ENCODE results near the gene MAN2A1. TPM values are rescaled to one million over a fixed set of nuclear protein-coding genes. Genes with fewer than 3 reads are reported as not detected.

MAN2A1 gene
- total RNA-seq, 2 donors from 2014 or later: 60.7 to 62.1 TPM

GRCh38 chr5:109656829-109657228 lies 32.9 kb upstream of the MAN2A1 start:
- no peak overlapping the region for H3K4me3 ChIP-seq (ENCODE audit: low read length)
- Mint-ChIP-seq H3K9me3 (no peaks in the 10 kb centered on the region), H3K4me3 (no peak overlapping the region), H3K4me1 (no peaks in the 10 kb centered on the region), H3K36me3 (ENCODE audit: low read depth) (no peaks in the 10 kb centered on the region), H3K27ac (no peak overlapping the region), H3K27me3 (ENCODE audit: insufficient read depth) (peaks cover 5% of the 10 kb centered on the region)
- no peak overlapping the region for H3K27ac ChIP-seq (ENCODE audit: low read depth, low read length)
- 93 to 96% methylated on average over 2 to 4 of the region's 4 CpGs for WGBS, 2 experiments (ENCODE audit: insufficient coverage in 1 of 2, insufficient read length in 1 of 2)
- no peak for DNase-seq
- TF ChIP-seq CTCF (conservative IDR thresholded peaks at IDR 0.05): no peak
- H3K36me3 ChIP-seq (ENCODE audit: control insufficient read depth, insufficient read depth, low read length): no peaks in the 10 kb centered on the region
- no peaks in the 10 kb centered on the region for H3K27me3 ChIP-seq (ENCODE audit: control insufficient read depth, insufficient read depth, low read length, poor library complexity, severe bottlenecking)
- no peaks in the 10 kb centered on the region for H3K9me3 ChIP-seq (ENCODE audit: control insufficient read depth, low read length)
- no peaks in the 10 kb centered on the region for H3K4me1 ChIP-seq (ENCODE audit: control insufficient read depth, insufficient read depth, low read length)
- H3K9ac ChIP-seq (ENCODE audit: extremely low read depth, low read length, poor library complexity, severe bottlenecking): no peak overlapping the region

- Mint-ChIP-seq H3K27ac (no peak overlapping the region), H3K4me1 (no peaks in the 10 kb centered on the region), H3K27me3 (ENCODE audit: insufficient read depth) (peaks cover 1% of the 10 kb centered on the region), H3K36me3 (ENCODE audit: low read depth) (no peaks in the 10 kb centered on the region), H3K9me3 (no peaks in the 10 kb centered on the region), H3K4me3 (no peak overlapping the region)
- no peak overlapping the region for H3K9ac ChIP-seq (ENCODE audit: extremely low read depth, low read length, poor library complexity, severe bottlenecking)
- no peak overlapping the region for H3K4me3 ChIP-seq (ENCODE audit: low read length)
- WGBS, 2 experiments (ENCODE audit: insufficient coverage in 1 of 2, insufficient read length in 1 of 2): 91% methylated on average over 1 of the region's 1 CpG; no CpG with 5 or more reads in 1 of the 2 experiments
- H3K36me3 ChIP-seq (ENCODE audit: control insufficient read depth, insufficient read depth, low read length): no peaks in the 10 kb centered on the region
- no peak overlapping the region for H3K27ac ChIP-seq (ENCODE audit: low read depth, low read length)
- TF ChIP-seq CTCF (conservative IDR thresholded peaks at IDR 0.05): no peak
- H3K9me3 ChIP-seq (ENCODE audit: control insufficient read depth, low read length): no peaks in the 10 kb centered on the region
- H3K27me3 ChIP-seq (ENCODE audit: control insufficient read depth, insufficient read depth, low read length, poor library complexity, severe bottlenecking): no peaks in the 10 kb centered on the region
- no peak for DNase-seq
- H3K4me1 ChIP-seq (ENCODE audit: control insufficient read depth, insufficient read depth, low read length): no peaks in the 10 kb centered on the region
Observed at GRCh38 chr5:109659901-109660300, 29.8 kb upstream of the MAN2A1 start.

GRCh38 chr5:109660301-109660700 lies 29.4 kb upstream of the MAN2A1 start:
- no peak overlapping the region for H3K9ac ChIP-seq (ENCODE audit: extremely low read depth, low read length, poor library complexity, severe bottlenecking)
- TF ChIP-seq CTCF (conservative IDR thresholded peaks at IDR 0.05): no peak
- H3K4me3 ChIP-seq (ENCODE audit: low read length): no peak overlapping the region
- Mint-ChIP-seq H3K4me3 (no peak overlapping the region), H3K9me3 (no peaks in the 10 kb centered on the region), H3K27ac (no peak overlapping the region), H3K4me1 (no peaks in the 10 kb centered on the region), H3K36me3 (ENCODE audit: low read depth) (no peaks in the 10 kb centered on the region), H3K27me3 (ENCODE audit: insufficient read depth) (peaks cover 1% of the 10 kb centered on the region)
- no peaks in the 10 kb centered on the region for H3K27me3 ChIP-seq (ENCODE audit: control insufficient read depth, insufficient read depth, low read length, poor library complexity, severe bottlenecking)
- WGBS, 2 experiments (ENCODE audit: insufficient coverage in 1 of 2, insufficient read length in 1 of 2): 77 to 92% methylated on average over 4 to 5 of the region's 5 CpGs
- no peak for DNase-seq
- H3K4me1 ChIP-seq (ENCODE audit: control insufficient read depth, insufficient read depth, low read length): no peaks in the 10 kb centered on the region
- no peaks in the 10 kb centered on the region for H3K36me3 ChIP-seq (ENCODE audit: control insufficient read depth, insufficient read depth, low read length)
- no peak overlapping the region for H3K27ac ChIP-seq (ENCODE audit: low read depth, low read length)
- H3K9me3 ChIP-seq (ENCODE audit: control insufficient read depth, low read length): no peaks in the 10 kb centered on the region
